ENCODE data around the gene ELOA. TPM values are rescaled to one million over a fixed set of nuclear protein-coding genes. Genes with fewer than 3 reads are reported as not detected.
A peak's percentile ranks its signal among the peaks of the same experiment; 100 is the strongest.
"Not testable (repeated sequence)": the region's sequence is repeated elsewhere in the genome, so short reads cannot be mapped to it uniquely, and the experiment has no call there.

The ELOA gene
- polyA plus RNA-seq, 2 donors = 9.9 to 15.9 TPM

DNA sequence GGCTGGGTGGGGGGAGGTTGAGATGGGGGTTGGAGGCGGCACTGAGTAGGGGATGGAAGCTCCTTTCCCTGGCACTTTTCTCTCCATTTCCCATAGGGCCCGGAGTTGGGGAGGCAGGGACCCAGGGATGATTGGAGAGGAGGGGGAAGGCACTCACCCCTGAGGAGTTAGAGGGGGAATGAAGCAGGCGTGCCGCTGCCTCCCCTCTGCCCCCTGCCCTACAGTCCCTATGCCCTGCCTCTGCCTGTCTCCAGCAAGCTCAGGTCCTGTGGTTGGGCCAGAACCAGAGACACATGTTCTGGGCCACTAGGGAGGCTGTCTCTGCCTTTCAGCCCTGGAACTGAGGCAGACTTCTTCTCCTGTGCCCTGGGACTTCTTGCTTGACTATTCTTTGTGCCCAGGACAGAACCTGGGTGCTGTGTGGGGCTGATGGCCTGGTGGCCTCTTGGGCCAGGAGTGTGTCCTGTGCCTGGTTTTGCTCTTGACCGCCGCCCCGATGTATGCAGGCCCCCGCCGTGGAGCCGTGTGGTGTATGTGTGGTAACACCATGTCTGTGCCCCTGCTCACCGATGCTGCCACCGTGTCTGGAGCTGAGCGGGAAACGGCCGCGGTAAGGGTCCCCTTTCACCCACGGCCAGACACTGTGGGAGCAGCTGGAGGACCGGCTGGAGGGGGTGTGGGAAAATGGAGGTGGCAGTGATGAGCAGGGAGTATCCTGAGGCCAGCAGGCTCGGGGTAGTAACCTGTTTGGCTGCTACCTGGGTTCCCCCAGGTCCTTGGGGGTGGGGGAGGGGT lies 49.1 kb downstream of the ELOA start:
- Histone ChIP-seq H3K4me3 (ENCODE audit: low read depth in 1 of 2, low read length in 2 of 2) (peak overlapping the region; percentile 53 to 88), H3K4me1 (ENCODE audit: control insufficient read depth in 2 of 2, insufficient read depth in 2 of 2, low read length in 1 of 2) (peaks cover 7 to 18% of the 10 kb centered on the region in 2 donors), H3K36me3 (ENCODE audit: control insufficient read depth in 2 of 2, insufficient read depth in 2 of 2, low read length in 1 of 2) (peaks cover 6 to 29% of the 10 kb centered on the region in 2 donors)

DNA sequence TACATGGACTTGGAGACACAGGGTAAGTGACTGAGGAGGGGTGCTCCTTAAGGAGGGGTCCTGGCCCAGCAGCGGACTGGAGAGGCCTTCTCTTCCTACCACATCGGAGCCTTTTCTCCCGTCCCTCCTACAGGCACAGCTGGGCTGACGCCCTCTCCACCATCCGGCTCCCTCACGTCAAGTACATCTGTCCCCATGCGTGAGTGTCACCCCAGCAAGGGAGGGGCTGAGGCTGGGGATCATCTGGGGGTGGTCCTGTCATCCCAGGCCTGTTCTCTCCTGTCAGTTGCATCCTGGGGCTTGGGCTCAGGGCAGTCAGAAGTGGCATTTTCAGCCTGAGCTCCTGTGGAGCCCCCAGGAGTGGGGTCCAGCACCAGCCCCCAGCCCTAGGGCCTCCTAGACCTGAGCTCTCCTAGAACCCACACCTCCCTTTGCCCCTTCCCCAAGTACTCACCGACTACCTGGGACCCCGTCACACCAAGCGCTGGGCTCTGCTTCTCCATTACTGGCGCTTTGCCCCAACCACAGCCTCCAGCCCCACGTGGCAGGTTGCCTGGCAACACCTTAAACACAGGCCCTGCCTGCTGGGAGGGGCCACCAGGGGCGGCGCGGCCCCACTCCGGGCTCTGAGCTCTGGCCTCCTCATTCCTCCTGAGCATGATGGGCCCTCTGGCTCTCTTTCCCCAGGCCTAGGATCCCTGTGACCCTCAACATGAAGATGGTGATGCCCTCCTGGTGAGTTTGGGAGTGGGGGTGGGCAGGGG lies 49.9 kb downstream of the ELOA start:
- WGBS, 2 donors = 52% methylated on average over 16 of the region's 16 CpGs
- peaks cover 7 to 21% of the 10 kb centered on the region in 2 donors for H3K4me1 ChIP-seq (ENCODE audit: control insufficient read depth in 2 of 2, insufficient read depth in 2 of 2, low read length in 1 of 2)
- H3K4me3 ChIP-seq (ENCODE audit: low read depth in 1 of 2, low read length in 2 of 2) = no peak overlapping the region
- H3K27me3 ChIP-seq (ENCODE audit: control insufficient read depth in 1 of 2, insufficient read depth in 2 of 2, low read length in 2 of 2) = no peaks in the 10 kb centered on the region
- peaks cover 11 to 31% of the 10 kb centered on the region in 2 donors for H3K36me3 ChIP-seq (ENCODE audit: control insufficient read depth in 2 of 2, insufficient read depth in 2 of 2, low read length in 1 of 2)
- no peaks in the 10 kb centered on the region for H3K9me3 ChIP-seq (ENCODE audit: control insufficient read depth in 2 of 2, insufficient read depth in 1 of 2, low read depth in 1 of 2, low read length in 1 of 2)
- H3K27ac ChIP-seq (ENCODE audit: low read depth in 2 of 2, low read length in 1 of 2) = no peak overlapping the region

More for the DNA sequence above, 49.1 kb downstream of the ELOA start:
- no peaks in the 10 kb centered on the region for H3K9me3 ChIP-seq (ENCODE audit: control insufficient read depth in 2 of 2, insufficient read depth in 1 of 2, low read depth in 1 of 2, low read length in 1 of 2)
- H3K27ac ChIP-seq (ENCODE audit: low read depth in 2 of 2, low read length in 1 of 2) = peak overlapping the region; percentile 80 to 92
- WGBS, 2 donors = 62 to 63% methylated on average over 17 to 19 of the region's 19 CpGs
- H3K27me3 ChIP-seq (ENCODE audit: control insufficient read depth in 1 of 2, insufficient read depth in 2 of 2, low read length in 2 of 2) = no peaks in the 10 kb centered on the region

DNA sequence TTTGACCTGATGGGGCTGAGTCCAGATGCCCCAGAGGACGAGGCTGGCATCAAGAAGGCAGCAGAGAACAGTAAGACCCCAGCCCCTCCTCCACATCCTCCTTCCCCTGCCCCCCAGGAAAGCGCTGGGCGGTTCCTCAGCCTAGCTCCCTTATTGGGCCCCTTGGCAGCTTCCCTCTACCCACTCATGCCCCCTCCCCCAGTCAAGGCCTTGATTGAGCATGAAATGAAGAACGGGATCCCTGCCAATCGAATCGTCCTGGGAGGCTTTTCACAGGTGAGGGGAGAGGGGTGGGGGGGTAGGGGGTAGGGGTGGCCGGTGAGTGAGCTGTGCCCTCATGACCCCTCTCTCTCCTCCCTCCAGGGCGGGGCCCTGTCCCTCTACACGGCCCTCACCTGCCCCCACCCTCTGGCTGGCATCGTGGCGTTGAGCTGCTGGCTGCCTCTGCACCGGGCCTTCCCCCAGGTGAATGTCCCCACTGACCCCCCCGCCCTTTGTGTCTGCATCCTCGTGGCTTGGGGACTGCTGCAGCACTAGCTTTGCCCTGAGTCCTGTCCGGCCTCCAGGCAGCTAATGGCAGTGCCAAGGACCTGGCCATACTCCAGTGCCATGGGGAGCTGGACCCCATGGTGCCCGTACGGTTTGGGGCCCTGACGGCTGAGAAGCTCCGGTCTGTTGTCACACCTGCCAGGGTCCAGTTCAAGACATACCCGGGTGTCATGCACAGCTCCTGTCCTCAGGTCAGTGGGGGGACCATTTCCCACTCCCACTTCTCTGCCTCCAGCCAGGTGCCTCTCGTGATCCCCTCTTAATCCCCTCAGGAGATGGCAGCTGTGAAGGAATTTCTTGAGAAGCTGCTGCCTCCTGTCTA lies 50.8 kb downstream of the ELOA start:
- Histone ChIP-seq H3K4me3 (ENCODE audit: low read depth in 1 of 2, low read length in 2 of 2) (no peak overlapping the region), H3K9me3 (ENCODE audit: control insufficient read depth in 2 of 2, insufficient read depth in 1 of 2, low read depth in 1 of 2, low read length in 1 of 2) (no peaks in the 10 kb centered on the region), H3K27me3 (ENCODE audit: control insufficient read depth in 1 of 2, insufficient read depth in 2 of 2, low read length in 2 of 2) (no peaks in the 10 kb centered on the region), H3K27ac (ENCODE audit: low read depth in 2 of 2, low read length in 1 of 2) (no peak overlapping the region), H3K4me1 (ENCODE audit: control insufficient read depth in 2 of 2, insufficient read depth in 2 of 2, low read length in 1 of 2) (peaks cover 7 to 21% of the 10 kb centered on the region in 2 donors), H3K36me3 (ENCODE audit: control insufficient read depth in 2 of 2, insufficient read depth in 2 of 2, low read length in 1 of 2) (peaks cover 11 to 31% of the 10 kb centered on the region in 2 donors)
- WGBS, 2 donors = 69 to 74% methylated on average over 18 to 21 of the region's 21 CpGs

DNA sequence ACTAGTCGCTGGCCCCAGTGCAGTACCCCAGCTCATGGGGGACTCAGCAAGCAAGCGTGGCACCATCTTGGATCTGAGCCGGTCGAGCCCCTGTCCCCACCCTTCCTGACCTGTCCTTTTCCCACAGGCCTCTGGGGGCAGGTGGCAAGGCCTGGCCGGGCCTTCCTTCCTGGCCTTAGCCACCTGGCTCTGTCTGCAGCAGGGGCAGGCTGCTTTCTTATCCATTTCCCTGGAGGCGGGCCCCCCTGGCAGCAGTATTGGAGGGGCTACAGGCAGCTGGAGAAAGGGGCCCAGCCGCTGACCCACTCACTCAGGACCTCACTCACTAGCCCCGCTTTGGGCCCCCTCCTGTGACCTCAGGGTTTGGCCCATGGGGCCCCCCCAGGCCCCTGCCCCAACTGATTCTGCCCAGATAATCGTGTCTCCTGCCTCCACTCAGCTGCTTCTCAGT lies 51.5 kb downstream of the ELOA start:
- 75 to 82% methylated on average over 9 of the region's 9 CpGs for WGBS, 2 donors
- H3K4me3 ChIP-seq (ENCODE audit: low read depth in 1 of 2, low read length in 2 of 2); H3K9me3 ChIP-seq (ENCODE audit: control insufficient read depth in 2 of 2, insufficient read depth in 1 of 2, low read depth in 1 of 2, low read length in 1 of 2); H3K27ac ChIP-seq (ENCODE audit: low read depth in 2 of 2, low read length in 1 of 2); H3K27me3 ChIP-seq (ENCODE audit: control insufficient read depth in 1 of 2, insufficient read depth in 2 of 2, low read length in 2 of 2): not testable (repeated sequence)
- Histone ChIP-seq H3K4me1 (ENCODE audit: control insufficient read depth in 2 of 2, insufficient read depth in 2 of 2, low read length in 1 of 2) (peaks cover 7 to 26% of the 10 kb centered on the region in 2 donors), H3K36me3 (ENCODE audit: control insufficient read depth in 2 of 2, insufficient read depth in 2 of 2, low read length in 1 of 2) (peaks cover 11 to 31% of the 10 kb centered on the region in 2 donors)

DNA sequence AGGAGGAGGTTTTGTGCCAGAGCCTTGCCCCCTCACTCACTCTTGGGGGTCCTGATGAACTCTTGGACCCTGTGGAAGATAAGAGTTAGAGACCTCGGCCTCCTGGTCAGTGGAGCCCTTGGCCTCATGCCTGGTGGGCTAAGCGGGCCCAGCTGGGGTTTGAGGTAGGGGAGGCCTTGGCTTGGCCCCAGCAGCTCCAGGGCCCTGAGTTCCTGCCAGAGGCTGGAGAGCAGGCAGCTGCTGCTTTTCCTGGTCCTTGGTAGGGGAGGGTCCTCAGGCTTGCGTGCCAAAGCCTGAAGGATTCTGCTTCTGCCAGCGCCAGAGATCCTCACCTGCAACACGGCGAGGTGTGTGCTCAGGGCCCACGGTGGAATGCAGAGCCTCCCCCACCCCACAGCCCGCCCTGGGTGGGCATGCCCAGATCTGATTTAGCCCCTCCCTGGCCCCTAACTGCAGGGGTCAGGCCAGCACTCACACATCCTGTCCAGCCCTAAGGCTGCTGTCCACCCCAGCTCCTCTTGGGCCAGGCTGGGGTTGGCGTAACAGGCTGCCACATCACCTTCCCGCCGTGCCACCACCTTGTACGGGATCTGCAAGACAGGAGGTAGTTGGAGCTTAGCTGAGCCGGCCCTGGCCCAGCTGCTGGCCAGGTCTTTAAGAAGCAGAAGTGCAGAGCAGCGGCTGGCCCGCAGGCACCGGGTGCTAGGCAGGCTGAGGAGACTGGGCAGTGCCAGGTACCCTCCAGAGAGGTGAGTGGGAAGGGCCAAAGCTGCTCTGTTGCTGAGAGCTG lies 52.6 kb downstream of the ELOA start:
- H3K4me1 ChIP-seq (ENCODE audit: control insufficient read depth in 2 of 2, insufficient read depth in 2 of 2, low read length in 1 of 2) = peaks cover 7 to 28% of the 10 kb centered on the region in 2 donors
- no peak overlapping the region for H3K4me3 ChIP-seq (ENCODE audit: low read depth in 1 of 2, low read length in 2 of 2)
- H3K36me3 ChIP-seq (ENCODE audit: control insufficient read depth in 2 of 2, insufficient read depth in 2 of 2, low read length in 1 of 2) = peaks cover 11 to 31% of the 10 kb centered on the region in 2 donors
- no peaks in the 10 kb centered on the region for H3K9me3 ChIP-seq (ENCODE audit: control insufficient read depth in 2 of 2, insufficient read depth in 1 of 2, low read depth in 1 of 2, low read length in 1 of 2)
- no peak overlapping the region for H3K27ac ChIP-seq (ENCODE audit: low read depth in 2 of 2, low read length in 1 of 2)
- H3K27me3 ChIP-seq (ENCODE audit: control insufficient read depth in 1 of 2, insufficient read depth in 2 of 2, low read length in 2 of 2) = no peaks in the 10 kb centered on the region
- 68 to 78% methylated on average over 15 to 16 of the region's 16 CpGs for WGBS, 2 donors

DNA sequence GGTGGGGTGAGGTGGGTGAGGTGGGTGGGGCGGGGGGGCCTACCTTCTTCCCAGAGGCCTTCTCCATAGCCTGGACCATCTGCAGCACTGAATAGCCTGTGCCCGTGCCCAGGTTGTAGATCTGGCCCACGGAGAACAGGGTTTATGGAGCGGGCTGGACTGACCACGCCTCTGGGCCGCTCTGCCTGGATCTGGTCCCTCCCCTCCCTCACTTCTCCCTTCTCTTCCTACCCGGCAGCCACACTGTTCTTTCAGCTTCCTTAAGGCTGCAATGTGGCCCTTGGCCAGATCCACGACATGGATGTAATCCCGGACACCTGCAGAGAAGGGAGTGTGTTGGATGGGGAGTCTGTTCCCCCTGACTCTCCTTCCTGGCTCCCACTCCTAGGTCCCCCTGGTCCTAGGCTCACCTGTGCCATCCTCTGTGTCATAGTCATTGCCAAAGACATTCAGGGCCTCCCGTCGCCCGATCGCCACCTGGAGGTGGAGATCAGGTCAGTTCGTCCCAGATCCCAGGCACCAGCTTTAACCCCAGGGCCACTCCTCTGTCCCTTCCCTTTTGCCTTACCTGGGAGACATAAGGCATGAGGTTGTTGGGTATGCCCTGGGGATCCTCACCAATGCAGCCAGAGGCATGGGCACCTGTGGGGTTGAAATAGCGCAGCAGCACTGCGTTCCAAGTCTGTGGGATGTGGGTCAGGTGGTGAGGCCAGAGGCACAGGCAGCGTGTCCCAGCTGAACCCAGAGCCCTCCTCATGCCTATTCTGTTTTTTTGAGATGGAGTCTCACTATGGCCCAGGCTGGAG lies 53.4 kb downstream of the ELOA start:
- Histone ChIP-seq H3K9me3 (ENCODE audit: control insufficient read depth in 2 of 2, insufficient read depth in 1 of 2, low read depth in 1 of 2, low read length in 1 of 2) (no peaks in the 10 kb centered on the region), H3K27me3 (ENCODE audit: control insufficient read depth in 1 of 2, insufficient read depth in 2 of 2, low read length in 2 of 2) (no peaks in the 10 kb centered on the region), H3K36me3 (ENCODE audit: control insufficient read depth in 2 of 2, insufficient read depth in 2 of 2, low read length in 1 of 2) (peaks cover 11 to 31% of the 10 kb centered on the region in 2 donors), H3K4me1 (ENCODE audit: control insufficient read depth in 2 of 2, insufficient read depth in 2 of 2, low read length in 1 of 2) (peaks cover 7 to 29% of the 10 kb centered on the region in 2 donors), H3K27ac (ENCODE audit: low read depth in 2 of 2, low read length in 1 of 2) (peak overlapping the region in 1 of 2 donors; percentile 3), H3K4me3 (ENCODE audit: low read depth in 1 of 2, low read length in 2 of 2) (no peak overlapping the region)
- WGBS, 2 donors = 65 to 67% methylated on average over 17 of the region's 17 CpGs

DNA sequence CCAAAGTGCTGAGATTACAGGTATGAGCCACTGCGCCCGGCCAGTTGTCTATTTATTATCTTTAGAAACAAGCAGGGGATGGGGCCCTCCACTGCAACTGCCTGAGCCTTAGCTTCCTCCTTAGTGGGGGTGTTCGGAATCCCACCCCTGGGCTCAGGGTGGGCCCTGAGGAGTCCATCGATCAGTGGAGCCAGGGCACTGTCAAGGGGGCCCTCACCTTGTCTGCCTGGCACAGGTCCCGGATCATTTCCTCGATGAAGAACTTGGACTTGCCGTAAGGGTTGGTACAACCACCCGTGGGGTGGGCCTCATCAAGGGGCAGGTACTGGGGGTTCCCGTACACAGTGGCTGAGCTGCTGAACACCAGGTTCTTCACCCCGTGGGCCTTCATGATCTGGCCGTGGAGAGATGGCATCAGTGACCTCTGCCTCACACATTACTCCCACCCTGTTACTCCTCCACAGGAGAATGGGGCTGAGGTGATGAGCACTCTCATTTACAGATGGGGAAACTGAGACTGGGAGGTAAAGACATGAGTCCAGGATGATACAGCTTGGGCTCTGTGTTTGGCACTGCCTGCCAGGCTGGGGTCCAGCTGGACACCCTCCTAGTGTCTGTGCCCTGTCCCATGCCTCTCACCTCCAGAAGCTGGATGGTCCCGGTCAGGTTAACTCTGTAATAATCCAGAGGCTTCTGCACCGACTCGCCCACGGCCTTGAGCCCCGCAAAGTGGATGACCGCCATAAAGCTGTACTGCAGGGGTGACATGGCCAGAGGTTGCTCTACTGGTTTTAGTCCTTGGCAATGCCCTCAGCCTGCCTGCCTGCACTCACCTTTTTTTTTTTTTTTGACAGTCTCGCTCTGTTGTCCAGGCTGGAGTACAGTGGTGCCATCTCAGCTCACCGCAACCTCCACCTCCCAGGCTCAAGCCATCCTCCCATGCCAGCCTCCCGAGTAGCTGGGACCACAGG lies 54.5 kb downstream of the ELOA start:
- peaks cover 0 to 22% of the 10 kb centered on the region in 2 donors for H3K4me1 ChIP-seq (ENCODE audit: control insufficient read depth in 2 of 2, insufficient read depth in 2 of 2, low read length in 1 of 2)
- peak overlapping the region in 1 of 2 donors; percentile 65 for H3K4me3 ChIP-seq (ENCODE audit: low read depth in 1 of 2, low read length in 2 of 2)
- no peaks in the 10 kb centered on the region for H3K27me3 ChIP-seq (ENCODE audit: control insufficient read depth in 1 of 2, insufficient read depth in 2 of 2, low read length in 2 of 2)
- H3K9me3 ChIP-seq (ENCODE audit: control insufficient read depth in 2 of 2, insufficient read depth in 1 of 2, low read depth in 1 of 2, low read length in 1 of 2) = no peaks in the 10 kb centered on the region
- 75 to 76% methylated on average over 20 of the region's 20 CpGs for WGBS, 2 donors
- H3K36me3 ChIP-seq (ENCODE audit: control insufficient read depth in 2 of 2, insufficient read depth in 2 of 2, low read length in 1 of 2) = peaks cover 11 to 31% of the 10 kb centered on the region in 2 donors
- H3K27ac ChIP-seq (ENCODE audit: low read depth in 2 of 2, low read length in 1 of 2) = peak overlapping the region in 1 of 2 donors; percentile 21
